NCI-H2196 treated with DMSO at 0.1 percent for 48 hours (cell line): ENCODE results near the gene SLC44A5.
"Not testable (repeated sequence)": the region's sequence is repeated elsewhere in the genome, so short reads cannot be mapped to it uniquely, and the experiment has no call there.

Source experiments
- DNase-seq: peaks from one replicate; lab custom pipeline; 2025; ENCODE audit not compliant: unreplicated experiment; lab: John Stamatoyannopoulos, UW

SLC44A5 gene

GRCh38 chr1:75469586-75470173, 141.2 kb downstream of the SLC44A5 start:
- no peak for DNase-seq

DNA sequence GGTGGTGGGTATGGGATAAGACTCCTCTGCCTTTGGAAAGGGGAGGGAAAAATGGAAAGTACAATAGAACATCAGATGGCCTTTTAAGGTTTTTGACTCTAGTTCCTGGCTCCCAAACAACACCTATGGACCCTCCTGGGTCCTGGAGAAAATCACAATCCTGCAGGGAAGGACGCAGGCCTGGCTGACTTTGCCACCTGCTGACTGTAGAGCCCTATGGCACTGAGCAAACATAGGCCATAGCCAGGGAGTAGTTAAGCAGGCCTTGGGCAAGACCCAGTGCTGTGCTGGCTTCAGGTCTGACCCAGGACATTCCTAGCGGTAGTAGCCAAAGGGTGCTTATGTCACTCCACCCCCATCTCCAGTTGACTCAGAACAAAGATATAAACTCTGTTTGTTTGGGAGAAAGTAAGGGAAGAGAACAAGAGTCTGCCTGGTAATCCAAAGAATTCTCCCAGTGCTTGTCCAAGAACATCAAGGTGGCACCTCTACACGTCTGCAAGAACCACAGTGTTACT, 149.0 kb downstream of the SLC44A5 start:
- DNase-seq, result no peak

GRCh38 chr1:75449998-75450397, 160.9 kb downstream of the SLC44A5 start:
- DNase-seq, result no peak

- no peak for DNase-seq
Measured at GRCh38 chr1:75444220-75444619, 166.7 kb downstream of the SLC44A5 start.

GRCh38 chr1:75440274-75440673, 170.6 kb downstream of the SLC44A5 start:
- no peak for DNase-seq

GRCh38 chr1:75438355-75438754, 172.6 kb downstream of the SLC44A5 start:
- no peak for DNase-seq

DNA sequence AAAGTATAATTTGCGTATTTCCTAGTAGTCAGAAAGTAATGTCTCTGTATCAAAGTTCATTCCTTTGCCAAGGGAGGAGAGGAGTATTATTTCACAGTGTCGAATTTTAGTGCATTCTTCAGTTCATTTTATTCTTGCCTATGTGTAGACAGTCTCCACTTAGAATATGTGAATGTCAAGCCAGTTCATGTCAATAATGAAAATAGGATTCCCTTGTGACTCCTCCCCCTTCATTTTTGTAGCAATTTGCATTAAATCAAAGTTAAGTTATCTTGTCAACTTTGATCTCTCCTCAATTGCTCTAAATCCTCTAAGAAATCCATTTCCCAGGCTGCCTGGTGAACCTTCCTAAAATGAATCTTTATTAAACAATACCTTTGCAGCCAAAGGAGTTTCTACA, 179.1 kb downstream of the SLC44A5 start:
- no peak for DNase-seq

- no peak for DNase-seq
Measured at GRCh38 chr1:75430526-75430925, 180.4 kb downstream of the SLC44A5 start.

DNA sequence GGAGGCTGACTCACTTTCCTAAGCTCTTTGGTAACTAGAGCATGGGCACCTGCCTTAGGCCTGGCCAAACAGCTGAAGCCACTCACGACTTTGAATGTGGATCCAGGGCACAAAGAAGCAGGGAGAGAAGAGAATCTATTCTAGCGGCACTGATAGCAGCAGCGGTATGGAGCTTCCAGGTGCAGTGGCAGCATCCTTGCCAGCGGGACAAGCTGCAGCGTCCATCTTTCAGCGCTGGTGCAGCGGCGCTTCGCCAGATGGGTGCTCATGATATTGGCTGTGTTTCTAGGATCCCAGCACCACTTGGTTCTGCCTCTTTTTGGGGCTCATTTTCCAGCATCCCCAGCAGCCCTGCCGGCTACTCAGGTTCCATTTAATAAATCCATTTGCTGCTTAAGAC, 184.2 kb downstream of the SLC44A5 start:
- DNase-seq, result no peak

GRCh38 chr1:75425001-75425650, 185.8 kb downstream of the SLC44A5 start:
- DNase-seq, result no peak

- DNase-seq, result no peak
Measured at GRCh38 chr1:75423616-75424015, 187.3 kb downstream of the SLC44A5 start.

GRCh38 chr1:75423136-75423535, 187.8 kb downstream of the SLC44A5 start:
- no peak for DNase-seq

- DNase-seq, result no peak
Measured at GRCh38 chr1:75421371-75421770, 189.5 kb downstream of the SLC44A5 start.

DNA sequence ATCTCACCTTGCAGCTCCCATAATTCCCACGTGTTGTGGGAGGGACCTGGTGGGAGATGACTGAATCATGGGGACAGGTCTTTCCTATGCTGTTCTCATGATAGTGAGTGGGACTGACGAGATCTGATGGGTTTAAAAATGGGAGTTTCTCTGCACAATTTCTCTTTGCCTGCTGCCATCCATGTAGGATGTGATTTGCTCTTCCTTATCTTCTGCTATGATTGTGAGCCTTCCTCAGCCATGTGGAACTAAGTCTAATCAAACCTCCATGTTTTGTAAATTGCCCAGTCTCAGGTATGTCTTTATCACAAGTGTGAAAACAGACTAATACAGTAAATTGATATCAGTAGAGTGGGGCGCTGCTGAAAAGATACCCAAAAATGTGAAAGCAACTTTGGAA, 195.7 kb downstream of the SLC44A5 start:
- DNase-seq, result no peak

- no peak for DNase-seq
Measured at GRCh38 chr1:75412616-75413015, 198.3 kb downstream of the SLC44A5 start.

GRCh38 chr1:75404681-75405080, 206.2 kb downstream of the SLC44A5 start:
- DNase-seq, result not testable (repeated sequence)

- DNase-seq, result not testable (repeated sequence)
Measured at GRCh38 chr1:75403147-75403646, 207.7 kb downstream of the SLC44A5 start.

DNA sequence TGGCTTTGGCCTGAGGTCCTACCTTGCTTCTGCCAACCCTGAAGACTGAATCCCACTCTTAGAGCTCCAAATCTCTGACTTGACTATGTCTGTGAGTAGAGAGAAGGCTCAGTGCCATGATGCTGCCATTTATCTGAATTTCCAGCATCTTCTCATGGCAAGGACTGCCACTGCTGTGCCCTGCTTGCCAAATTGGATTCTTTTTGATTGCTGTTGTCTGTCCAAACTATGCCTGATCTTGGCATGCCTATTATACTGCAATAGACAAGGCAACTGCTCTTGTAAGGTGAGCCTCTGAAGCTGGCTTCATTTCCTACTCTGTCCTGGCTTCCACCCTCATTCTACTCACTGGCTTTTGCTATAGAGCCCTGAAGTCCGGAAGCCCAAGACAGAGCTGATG, 210.2 kb downstream of the SLC44A5 start:
- DNase-seq, result no peak

- no peak for DNase-seq
Measured at GRCh38 chr1:75396745-75397144, 214.2 kb downstream of the SLC44A5 start.

GRCh38 chr1:75396260-75396659, 214.7 kb downstream of the SLC44A5 start:
- DNase-seq, result no peak

DNA sequence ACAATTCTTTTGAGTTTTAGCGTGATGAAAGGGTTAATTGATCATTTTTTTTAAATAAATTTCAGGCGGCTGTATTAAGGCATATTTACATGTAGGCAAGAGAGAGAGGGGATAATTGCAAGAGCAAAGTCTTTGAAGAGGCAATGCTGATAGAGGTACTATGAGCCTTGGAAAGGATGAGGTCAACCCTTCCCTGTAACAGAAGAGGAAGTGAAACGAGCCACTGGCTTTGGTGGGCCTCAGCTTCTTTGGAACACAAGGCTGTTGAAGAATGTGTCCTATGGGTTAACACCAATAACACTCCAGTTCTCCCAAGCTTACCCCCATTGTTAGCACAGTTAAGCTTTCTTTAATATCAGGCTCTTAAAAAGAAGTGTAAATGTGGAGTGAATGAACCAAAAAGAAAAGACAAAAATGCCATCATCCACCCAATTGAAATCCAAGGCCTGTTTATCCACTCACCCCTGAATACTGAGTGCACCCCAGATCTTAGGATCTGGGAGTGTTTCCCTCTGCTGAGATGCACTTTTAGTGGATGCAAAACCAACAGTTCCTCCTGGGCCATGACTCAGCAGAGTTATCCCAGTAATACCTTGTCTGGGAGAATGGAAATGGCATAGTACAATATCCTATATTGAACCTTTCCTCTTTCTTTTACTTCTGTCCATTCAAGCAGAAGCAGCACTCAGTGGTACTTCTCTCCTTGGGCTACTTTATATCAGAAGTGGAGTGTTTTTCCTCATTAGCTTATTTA, 216.4 kb downstream of the SLC44A5 start:
- DNase-seq, result no peak

DNA sequence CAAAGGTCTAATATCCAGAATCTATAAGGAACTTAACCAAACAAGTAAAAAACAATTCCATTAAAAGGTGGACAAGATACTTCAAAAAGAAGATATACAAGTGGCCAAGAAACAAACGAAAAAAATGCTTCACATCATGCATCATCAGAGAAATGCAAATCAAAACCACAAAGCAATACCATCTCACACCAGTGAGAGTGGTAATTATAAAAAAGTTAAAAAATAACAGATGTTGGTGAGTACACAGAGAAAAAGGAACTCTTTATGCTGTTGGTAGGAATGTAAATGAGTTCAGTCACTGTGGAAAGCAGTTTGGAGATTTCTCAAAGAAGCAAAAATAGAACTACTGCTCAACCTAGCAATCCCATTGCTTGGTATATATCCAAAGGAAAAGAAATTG, 218.6 kb downstream of the SLC44A5 start:
- DNase-seq, result no peak
